Fibroblast of skin of left quadriceps (primary cell): ENCODE results near the gene TMEM190.
A peak's percentile ranks its signal among the peaks of the same experiment; 100 is the strongest.

Experiments
- DNase-seq, 2 experiments: peaks; one replicate each; pipeline ENCODE4 v3.0.0-alpha.2; 2013; ENCODE audit warnings: low read depth in 2 of 2

Gene TMEM190

DNA sequence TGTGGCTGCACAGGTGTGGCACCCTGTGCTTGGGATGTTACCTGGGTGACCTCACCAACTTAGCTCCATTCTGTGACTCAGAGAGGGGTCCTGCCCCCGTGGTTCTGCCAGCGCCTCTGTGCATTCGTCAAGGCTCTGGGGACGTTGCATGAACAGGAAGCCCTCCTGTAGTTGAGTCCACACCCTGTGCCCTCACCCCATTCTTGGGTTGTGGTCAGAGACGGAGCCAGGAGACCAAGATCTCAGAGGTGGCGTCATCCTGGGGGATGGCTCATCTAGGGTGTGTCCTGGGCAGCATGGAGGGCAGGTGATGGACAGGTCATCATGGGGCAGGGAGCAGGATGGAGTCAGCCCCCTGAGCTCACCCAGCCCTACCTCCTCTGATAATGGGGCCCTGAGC lies 24.6 kb upstream of the TMEM190 start:
- no peak for DNase-seq

DNA sequence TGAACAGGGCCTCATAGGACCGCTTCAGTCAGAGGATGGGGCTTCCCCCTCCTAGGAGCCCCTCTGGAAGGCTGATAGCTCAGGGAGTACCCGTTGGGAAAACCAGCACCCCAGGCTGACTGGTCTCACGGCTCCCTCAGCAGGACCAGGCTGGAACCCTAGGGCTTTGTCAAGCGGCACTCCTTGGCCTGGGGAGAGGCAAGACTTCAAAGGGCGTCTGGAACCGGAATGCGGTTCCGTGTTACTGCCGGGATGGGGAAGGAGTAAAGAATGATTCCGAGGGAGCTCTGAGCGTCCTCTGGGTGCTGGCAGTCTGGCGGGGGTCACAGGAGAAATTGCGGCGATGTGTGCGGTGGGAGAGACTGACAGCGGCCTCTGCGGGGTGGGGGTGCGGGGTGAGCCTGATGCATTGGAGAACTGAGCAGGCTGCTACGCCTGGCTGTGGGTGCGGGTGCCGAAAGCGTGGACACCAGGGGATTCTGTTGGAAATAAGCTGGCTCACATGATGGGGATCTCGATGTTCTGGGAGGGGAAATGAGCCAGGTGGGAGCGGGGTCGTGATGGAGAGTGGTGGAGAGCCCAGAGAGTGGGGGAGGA lies 24.0 kb upstream of the TMEM190 start:
- DNase-seq: no peak

DNA sequence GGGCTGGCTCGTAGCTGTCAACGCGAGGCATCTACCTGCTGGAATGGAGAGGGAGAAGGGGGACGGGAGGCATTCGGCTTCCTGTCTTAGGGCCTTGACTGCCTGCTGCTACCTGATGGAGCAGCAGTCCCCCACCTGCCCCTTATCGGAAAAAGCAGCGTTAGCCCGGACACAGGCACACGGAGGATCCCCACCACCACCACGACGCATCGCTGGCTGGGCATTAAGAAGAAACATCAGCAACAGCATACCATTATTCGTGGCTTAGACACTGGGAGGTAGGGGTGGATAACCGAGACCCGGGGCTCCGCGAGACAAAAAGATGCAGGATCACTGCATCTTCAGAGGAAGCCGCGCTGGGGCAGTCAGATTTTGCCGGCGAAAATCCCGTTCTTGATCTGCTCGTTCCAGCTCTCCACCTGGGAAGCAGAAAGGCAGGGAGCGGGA lies 23.2 kb upstream of the TMEM190 start:
- no peak for DNase-seq

DNA sequence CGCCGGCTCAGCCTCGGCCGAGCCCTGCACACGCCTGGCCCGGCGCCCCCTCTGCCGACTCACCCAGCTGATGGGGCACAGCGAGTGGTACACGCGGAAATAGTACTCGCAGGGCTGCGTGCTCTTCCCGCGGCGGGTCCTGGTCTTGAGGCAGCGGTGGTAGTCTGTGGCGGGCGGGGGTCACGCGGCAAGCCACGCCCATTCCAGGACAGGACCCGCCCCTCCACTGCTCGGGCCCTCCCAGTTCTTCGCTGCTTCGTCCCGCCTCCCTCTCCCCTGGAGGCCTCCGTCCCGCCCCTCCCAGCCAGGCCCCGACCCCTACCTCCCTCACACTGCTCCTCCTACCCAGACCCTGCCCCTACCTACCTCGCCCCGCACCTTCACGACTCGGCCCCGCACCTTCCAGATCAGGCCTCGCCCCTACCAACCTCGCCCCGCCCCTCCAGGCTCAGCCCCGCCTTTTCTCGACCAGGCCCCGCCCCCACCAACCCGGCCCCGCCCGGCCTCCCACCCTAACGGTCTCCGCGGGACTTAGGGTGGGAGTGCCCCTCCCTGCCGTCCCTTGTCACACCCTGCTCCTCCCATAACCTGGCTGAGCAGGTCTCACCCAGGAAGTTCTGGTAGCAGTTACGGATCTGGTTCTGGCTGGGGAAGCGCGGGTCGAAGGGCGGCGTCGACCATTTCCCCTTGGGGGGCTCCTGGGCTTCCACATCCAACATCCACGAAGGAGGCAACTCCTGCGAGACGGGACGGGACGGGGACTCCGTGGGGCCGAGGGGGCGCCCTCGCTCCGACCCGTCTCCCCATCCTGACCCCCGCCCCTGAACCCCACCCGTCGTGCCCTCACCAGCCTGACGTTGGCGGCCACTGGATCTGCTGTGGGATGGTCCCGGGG lies 22.6 kb upstream of the TMEM190 start:
- DNase-seq: no peak

DNA sequence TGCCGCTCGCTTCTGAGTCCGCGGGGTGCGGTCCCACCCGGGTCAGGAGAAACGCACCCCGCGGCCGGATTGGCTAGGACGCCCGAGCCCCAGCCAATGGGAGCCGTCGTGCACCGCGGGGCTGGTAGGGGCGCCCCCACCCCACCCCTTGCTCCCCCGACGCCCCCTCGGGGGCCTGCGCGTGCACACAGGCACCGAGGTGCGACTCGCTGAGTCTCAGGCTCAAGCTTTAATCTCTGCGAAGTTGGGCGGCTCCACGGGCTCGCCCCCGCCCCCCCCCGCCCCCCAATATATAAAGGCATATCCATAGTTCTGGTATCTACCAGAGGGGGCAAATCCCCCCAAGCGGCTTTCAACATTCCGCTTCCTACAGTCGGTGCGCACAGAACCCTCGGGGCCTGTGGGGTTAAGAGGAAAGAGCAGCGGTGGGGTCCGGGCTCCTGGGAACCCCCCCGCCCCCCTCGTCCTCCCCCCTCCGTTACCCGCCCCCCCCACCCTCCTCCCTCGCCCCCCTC lies 21.9 kb upstream of the TMEM190 start, which contains the start of gene COX6B2:
COX6B2 (minus strand) TSS at position 22 of the 515 bp plus-strand sequence. CDS start 198 bp downstream, outside the sequence.
- DNase-seq: no peak

DNA sequence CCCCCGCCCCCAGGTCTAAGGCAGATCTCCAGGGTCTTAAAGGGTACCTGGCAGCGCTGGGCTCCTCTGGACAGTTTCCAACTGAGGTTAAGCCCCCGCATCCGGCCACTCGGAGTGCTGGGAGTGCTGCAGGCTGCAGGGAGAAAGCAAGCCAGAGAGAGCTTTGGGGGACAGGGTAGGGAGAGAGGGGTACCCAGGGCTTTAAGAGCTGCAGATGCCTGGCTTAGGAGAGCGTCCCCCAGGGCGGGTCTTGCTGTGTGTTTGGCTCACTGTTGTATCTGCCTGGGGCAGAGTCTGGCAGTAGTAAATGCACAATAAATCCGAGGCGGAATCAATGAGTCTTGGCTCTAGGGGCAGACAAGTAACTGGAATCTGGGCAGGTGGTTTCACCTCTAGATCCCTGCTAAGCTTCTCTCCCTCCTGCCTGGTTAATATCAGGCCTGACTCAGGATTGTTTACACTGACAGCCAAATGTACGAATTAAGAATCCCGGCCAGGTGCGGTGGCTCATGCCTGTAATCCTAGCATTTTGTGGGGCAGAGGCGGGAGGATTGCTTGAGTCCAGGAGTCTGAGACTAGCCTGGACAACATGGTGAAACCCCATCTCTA lies 21.3 kb upstream of the TMEM190 start:
- no peak for DNase-seq

DNA sequence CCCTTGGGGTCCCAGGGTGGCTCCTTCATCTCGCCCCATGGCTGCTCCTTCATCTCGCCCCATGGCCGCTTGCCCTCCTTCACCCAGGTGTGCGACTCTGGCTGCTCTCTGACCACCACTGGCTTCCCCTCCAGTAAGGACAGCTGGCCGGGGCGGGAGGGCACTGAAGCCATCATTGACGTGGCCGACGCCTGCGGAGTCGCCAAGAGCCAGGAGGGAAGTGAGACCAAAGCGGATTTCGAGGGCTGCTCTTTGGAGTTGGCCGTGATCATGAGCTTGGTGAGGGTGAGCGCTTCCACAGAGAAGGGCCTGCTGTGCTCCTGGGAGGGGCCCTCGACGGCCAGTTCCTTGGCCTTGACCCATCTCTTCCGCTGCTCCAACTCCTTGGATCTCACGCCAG lies 18.1 kb upstream of the TMEM190 start:
- DNase-seq: no peak

DNA sequence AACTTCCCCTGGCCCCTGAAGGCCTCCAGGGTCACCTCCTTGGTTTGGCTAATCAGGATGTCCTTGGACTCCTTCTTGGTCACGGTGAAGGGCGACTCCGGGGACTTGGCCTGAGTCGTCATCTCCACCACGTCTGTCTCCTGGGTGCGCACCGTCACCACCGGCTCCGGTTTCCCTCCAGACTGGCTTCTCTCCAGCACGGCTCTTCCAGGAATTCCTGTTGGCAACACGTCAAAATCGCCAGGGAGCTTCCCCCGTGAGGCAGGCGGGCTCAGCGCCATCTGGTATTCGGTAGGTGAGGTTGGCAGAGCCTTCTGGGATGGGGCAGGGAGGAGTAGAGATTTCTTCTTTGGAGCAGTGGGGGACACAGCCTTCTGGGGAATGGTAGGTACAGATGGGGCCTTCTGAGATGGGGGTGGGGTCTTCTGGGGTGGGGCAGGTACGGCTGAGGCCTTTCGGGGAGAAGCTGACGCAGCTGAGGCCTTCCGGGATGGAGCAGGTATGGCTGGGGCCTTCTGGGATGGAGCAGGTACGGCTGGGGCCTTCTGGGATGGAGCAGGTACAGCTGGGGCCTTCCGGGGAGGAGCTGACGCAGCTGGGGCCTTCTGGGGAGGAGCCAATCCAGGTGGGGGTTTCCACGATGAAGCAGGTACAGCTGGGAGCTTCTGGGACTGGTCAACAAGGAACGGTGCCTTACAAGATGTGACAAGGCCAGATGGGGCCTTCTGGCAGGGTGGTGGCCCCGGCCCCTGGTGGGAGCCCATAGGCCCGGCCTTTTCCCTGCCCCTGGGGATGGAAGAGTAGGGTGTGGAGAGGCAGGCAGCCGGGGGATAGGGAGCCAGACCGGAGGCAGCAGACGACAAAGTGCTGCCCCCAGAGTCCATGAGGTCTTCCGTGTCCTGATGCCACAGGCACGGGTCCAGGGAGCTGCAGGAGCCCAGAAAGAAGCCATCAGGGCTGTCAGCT lies 17.4 kb upstream of the TMEM190 start:
- no peak for DNase-seq

DNA sequence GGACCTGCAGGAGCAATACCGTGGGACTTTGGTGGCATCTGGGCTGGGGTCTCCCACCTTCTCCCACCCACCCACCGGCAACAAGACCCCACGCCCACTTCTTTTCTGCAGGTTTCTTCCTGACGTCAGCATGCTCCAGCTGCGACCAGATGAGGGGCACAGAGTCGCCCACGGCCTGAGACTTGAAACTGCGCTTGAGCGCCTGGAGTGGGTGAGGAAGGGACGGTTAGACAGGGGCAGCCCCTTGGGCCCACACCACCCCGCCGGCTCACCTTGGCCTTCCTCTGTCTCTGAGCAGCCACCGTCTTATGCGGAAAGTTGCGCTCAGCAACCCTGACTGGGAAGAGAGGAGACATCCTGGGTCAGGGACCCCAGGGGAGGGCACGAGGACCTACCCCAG lies 15.7 kb upstream of the TMEM190 start:
- no peak for DNase-seq

DNA sequence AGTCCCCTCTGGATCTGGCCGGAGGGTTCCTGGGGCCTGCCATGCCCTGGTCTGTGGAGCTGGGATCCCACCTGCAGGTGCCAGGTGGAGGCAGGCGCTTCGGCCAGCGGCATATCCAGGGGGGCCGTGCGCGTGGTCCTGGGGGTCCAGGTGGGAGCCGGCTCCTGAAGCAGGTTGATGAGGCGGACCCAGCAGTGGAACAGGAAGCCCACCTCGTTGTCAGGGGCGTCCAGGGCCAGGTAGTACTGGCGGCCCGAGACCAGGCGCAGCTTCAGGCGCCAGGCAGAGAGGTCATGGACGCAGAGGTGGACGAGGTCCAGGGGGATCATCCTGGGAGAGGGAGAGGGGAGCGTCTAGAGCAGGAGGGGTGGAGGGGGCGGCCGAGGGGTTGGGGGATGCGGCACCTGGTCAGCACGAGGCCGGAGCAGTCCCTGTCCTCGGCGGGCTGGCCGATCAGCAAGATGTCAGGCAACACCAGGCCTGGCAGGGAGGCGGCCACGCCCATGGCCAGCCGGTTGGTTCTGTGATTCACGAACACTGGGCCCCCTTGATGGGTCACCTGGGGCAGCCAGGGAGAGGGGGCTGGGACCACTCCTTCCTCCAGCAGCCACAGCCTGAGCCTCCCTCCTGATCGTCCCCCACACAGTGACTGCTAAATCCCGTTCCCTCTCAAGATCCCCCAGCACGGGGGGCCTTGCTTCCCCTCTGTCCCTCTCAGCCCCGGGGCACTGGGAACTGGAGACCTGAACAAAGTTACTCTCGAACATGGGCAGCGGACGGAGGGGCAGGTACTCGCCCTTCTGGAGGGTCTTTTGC lies 14.2 kb upstream of the TMEM190 start:
- DNase-seq: no peak

DNA sequence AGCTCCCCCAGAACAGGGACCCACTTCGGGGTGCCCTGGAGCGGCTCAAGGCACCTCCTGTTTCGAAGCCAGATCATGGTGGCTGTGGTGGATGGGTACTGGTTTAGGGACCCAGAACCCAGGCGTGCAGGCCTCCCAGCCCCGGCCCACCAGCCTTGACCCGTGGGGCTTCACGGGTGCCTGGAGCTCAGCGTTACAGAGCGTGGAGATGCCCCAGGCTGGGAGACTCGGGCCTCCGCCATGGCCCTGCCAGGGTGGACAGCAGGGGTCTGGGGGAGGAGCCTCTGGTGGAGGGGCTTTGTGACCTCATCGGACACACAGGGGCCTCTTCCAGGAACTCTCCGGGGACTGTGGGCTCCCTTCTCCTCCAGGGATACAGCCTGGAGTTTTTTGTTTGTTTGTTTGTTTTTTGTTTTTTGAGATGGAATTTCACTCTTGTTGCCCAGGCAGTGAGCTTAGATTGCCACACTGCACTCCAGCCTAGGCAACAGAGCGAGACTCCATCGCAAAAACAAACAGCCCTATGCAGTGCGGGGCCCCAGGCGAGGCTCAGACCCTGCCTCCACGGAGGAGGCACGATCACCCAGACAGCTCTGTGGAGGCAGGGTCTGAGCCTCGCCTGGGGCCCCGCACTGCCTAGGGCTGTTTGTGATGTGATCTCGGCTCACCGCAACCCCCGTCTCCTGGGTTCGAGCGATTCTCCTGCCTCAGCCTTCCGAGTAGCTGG lies 13.5 kb upstream of the TMEM190 start, which contains the start of gene GARIN5B:
GARIN5B (minus strand) TSS at position 271 of the 727 bp plus-strand sequence; CDS start at position 77, 194 bp downstream.
- no peak for DNase-seq

DNA sequence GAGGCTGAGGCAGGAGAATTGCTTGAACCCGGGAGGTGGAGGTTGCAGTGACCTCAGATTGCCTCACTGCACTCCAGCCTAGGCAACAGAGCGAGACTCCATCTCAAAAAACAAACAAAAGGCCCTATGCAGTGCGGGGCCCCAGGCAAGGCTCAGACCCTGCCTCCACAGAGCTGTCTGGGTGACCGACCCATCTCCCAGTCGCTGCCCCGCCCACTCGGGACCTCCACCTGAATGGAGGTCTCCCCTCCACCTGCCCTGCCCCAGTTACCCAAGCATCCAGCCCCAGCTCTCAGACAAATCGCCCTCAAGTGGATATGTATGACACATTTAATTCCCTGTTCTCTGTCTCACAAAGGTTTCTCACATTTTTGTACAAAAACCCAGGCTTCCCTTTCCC lies 11.4 kb upstream of the TMEM190 start:
- DNase-seq: no peak

DNA sequence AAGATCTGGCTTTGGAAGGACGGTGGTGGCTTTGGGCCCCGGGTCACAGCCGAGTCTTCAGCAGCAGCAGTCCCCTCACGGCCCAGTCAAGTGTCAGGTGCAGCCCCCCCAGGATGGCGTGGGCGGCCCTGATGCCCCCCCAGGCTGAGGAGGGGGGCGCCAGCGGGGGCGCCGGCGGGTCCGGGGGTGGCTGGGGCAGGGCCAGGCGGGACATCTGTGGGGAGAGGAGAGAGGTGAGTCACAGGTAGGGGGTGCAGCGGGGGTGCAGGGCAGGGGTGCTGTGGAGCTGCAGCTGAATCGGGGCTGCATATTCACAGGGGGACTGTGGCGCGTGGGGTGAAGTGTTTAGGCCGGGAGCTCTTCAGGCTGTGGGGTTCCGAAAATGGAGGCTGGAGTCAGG lies 10.7 kb upstream of the TMEM190 start:
- no peak for DNase-seq

DNA sequence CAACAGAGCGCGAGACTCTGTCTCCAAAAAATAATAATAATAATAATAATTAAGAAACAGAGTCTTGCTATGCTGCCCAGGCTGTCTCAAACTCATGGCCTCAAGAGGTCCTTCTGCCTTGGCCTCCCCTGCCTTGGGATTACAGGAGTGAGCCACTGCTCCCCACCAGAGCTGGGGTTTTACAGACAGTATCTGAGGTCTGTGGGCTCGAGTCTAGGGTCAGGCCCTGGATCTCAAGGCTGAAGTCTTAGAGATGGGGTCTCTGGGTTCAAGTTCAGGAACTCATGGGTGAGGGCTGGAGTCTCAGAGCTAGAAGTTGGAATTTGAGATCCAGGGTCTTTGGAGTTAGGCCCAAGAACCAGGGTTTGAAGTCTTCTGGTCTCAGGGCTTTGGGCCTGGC lies 9.8 kb upstream of the TMEM190 start:
- no peak for DNase-seq

DNA sequence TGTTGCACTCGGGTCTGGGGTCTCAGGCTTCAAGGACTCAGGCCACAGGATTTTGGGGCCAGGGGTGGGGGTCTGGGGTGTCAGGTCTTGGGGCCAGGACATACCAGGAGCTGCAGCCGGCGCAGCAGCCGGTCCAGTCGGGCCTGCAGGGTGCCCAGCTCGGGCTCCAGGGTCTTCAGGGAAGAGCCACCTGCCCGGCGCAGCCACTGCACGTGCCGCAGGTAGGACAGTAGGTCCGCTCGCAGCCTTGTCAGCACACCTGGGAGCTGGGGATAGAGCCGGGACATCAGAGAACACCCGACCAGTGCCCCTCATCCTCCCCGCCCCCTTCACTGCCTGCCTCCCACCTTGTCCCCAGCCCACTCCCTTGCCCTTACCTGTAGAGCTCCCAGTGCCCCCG lies 8.5 kb upstream of the TMEM190 start:
- DNase-seq: no peak

DNA sequence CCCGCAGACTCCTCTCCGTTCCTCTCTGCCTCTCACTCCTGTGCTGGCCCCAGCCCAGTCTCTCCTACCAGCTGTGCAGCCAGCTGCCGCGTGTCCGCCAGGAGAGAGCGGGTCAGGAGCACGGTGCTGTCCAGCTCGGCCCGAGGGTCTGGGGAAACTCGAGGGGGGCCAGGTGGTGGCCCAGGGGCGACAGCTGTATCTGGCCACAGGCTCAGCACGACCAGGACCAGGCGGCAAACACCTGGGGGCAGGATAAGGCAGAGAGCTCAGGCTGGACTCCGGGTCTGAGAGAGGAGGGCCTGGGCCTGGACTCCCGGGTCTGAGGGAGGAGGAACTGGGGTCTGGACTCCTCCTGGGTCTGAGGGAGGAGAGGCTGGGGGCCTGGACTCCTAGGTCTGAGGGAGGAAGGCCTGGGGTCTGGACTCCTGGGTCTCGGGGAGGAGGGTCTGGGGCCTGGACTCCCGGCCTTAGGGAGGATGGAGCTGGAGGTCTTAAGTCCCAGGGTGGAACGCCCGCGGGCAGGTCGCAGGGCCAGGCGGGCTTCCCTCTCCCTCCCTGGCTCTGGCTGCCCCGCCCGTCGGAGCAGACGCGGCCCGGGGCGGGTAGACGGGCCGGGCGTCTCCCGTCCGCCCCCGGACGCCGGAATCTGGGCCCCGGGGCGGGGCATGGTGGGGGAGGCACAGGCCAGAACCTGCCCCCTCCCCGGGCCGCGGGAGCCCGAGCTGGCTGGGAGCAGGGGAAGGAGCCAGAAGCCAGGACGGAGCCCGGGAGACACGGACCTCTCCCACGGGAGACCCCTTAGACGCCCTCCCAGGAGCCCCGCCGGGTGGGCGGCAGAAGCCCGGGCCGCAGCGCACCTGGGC lies 7.7 kb upstream of the TMEM190 start:
- DNase-seq: no peak

DNA sequence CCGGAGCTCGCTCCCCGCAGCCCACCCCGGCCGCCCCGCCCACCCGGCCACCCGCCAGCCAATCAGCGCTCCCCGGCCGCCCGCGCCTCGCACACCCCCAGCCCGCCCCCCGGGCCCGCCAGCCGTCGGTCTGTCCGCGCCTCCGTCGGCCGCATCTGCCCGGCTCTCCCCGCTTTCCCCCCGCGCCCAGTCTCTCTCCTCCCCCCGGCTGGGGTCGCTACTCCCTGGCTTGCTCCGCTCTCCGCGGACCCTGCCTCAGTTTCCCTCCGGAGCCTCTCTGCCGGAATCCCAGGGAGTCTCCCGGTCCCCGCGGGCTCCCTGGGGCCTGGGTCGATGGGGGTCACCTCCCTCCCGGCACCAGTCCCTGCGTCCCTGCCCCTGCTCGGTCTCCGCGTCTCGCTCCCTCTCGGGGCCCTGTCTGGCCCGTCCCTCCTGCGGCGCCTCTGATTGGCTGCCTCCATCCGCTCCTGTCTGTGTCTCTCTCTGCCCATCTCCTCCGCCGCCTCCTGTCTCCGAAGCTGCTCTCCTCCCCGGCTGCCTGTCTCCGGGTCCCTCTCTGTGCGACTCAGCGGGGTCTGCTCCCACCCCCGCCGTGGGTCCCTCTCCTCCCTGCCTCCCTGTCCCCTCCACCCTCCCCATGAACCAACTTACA lies 6.8 kb upstream of the TMEM190 start:
- peak; percentile 55 to 57 for DNase-seq

DNA sequence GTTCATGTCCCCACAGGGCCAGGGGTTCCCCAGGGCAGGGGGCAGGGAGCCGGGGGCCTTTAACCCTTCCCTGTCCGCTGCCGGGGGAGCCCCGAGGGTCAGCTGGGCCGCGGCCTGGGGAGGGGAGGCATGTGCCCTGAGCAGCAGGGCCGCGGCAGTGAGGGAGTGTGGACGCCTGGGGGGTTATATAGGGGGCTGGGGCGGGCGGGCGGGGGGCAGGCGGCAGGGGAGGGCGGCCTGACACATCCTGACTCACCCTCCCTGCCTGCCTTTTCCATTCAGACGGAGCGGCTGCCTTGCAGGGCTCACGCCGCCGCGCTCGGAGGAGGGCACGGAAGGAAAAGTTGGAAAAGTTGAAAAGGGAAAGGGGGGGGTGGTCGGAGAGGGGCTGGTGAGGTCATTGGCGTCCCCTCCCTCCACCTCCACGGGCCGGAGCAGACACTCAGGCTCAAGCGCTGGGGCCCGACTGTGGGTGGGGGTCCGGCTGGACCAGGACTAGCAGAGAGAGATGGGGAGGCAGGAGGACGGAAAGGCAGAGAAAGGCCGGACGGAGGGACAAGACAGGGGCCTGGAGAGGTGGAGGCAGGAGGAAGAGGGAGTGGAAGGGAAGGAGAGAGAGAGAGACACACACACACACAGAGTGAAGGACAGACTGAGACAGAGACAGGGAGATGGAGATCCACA lies 6.2 kb upstream of the TMEM190 start, which contains the start of gene IL11:
IL11 (minus strand) TSS at position 159 of the 684 bp plus-strand sequence; CDS start at position 6, 153 bp downstream.
- DNase-seq: no peak
